OCI-LY1 (cell line): ENCODE measurements around the gene FHIT.

Source experiments
- H2AFZ ChIP-seq: fragments of 200-600 bp; sonication (generic), shearing (Covaris generic); 2 replicates; pipeline ENCODE4 v1.6.0; 2014; ENCODE audit warnings: antibody characterized with exemption, mild to moderate bottlenecking, low read length
- H3F3A ChIP-seq: fragments of 200-600 bp; sonication (generic), shearing (Covaris generic); 2 replicates; pipeline ENCODE4 v1.6.0; 2014; ENCODE audit warnings: mild to moderate bottlenecking, antibody characterized with exemption, low read length, moderate library complexity; ENCODE audit not compliant: insufficient read depth
- H3K27ac ChIP-seq: fragments of 200-600 bp; sonication (generic); 2 replicates; pipeline ENCODE4 v1.5.1; 2014; ENCODE audit warnings: low read length, mixed run types, mild to moderate bottlenecking, low read depth; ENCODE audit not compliant: poor library complexity, severe bottlenecking
- H3K27me3 ChIP-seq: fragments of 200-600 bp; sonication (generic); 2 replicates; pipeline ENCODE4 v1.6.0; 2014; ENCODE audit warnings: antibody characterized with exemption, mild to moderate bottlenecking, low read length, moderate library complexity; ENCODE audit not compliant: insufficient read depth
- H3K36me3 ChIP-seq: fragments of 200-600 bp; sonication (generic); 2 replicates; pipeline ENCODE4 v1.6.1; 2014; ENCODE audit warnings: mild to moderate bottlenecking, antibody characterized with exemption, low read length, moderate library complexity, mixed read lengths; ENCODE audit not compliant: insufficient read depth
- H3K4me1 ChIP-seq: fragments of 200-600 bp; sonication (generic); 2 replicates; pipeline ENCODE4 v1.5.1; 2014; ENCODE audit warnings: mild to moderate bottlenecking, low read length, moderate library complexity; ENCODE audit not compliant: insufficient read depth, severe bottlenecking
- H3K4me2 ChIP-seq: fragments of 200-600 bp; sonication (generic), shearing (Covaris generic); 2 replicates; pipeline ENCODE4 v1.6.1; 2014; ENCODE audit warnings: low read length
- H3K4me3 ChIP-seq: fragments of 200-600 bp; sonication (generic); 2 replicates; pipeline ENCODE4 v1.5.1; 2014; ENCODE audit warnings: low read length, low read depth, mild to moderate bottlenecking, mixed read lengths; ENCODE audit not compliant: poor library complexity, severe bottlenecking
- H3K79me2 ChIP-seq: fragments of 200-600 bp; shearing (Covaris generic); 2 replicates; pipeline ENCODE4 v1.6.1; 2016; ENCODE audit warnings: mixed run types, low read length, mixed read lengths; ENCODE audit not compliant: insufficient read depth
- H3K9ac ChIP-seq: fragments of 200-600 bp; sonication (generic), shearing (Covaris generic); 2 replicates; pipeline ENCODE4 v1.6.1; 2014; ENCODE audit warnings: mild to moderate bottlenecking, low read length, mixed read lengths
- H3K9me2 ChIP-seq: fragments of 200-600 bp; sonication (generic), shearing (Covaris generic); 2 replicates; pipeline ENCODE4 v1.6.1; 2014; ENCODE audit warnings: low read depth, mild to moderate bottlenecking, low read length, mixed read lengths
- H3K9me3 ChIP-seq: fragments of 200-600 bp; shearing (Covaris generic); 2 replicates; pipeline ENCODE4 v1.6.1; 2014; ENCODE audit warnings: low read length, mixed read lengths
- H4K20me1 ChIP-seq: fragments of 200-600 bp; sonication (generic), shearing (Covaris generic); 2 replicates; pipeline ENCODE4 v1.6.0; 2016; ENCODE audit warnings: mild to moderate bottlenecking, low read length; ENCODE audit not compliant: insufficient read depth
- EZH2 ChIP-seq: fragments of 200-600 bp; sonication (generic), shearing (Covaris generic); IDR thresholded peaks from 2 replicates; pipeline ENCODE4 v1.8.0; 2017; ENCODE audit warnings: borderline replicate concordance, mixed run types, mild to moderate bottlenecking, antibody characterized with exemption, low read length, moderate library complexity, mixed read lengths
- TF ChIP-seq, protein P1 (sequence below): fragments of 200-600 bp; sonication (generic), shearing (Covaris generic); IDR thresholded peaks from 2 replicates; pipeline ENCODE4 v1.5.1; 2017; ENCODE audit warnings: mild to moderate bottlenecking, antibody characterized with exemption, low read length, moderate library complexity, mixed read lengths

Gene FHIT

DNA sequence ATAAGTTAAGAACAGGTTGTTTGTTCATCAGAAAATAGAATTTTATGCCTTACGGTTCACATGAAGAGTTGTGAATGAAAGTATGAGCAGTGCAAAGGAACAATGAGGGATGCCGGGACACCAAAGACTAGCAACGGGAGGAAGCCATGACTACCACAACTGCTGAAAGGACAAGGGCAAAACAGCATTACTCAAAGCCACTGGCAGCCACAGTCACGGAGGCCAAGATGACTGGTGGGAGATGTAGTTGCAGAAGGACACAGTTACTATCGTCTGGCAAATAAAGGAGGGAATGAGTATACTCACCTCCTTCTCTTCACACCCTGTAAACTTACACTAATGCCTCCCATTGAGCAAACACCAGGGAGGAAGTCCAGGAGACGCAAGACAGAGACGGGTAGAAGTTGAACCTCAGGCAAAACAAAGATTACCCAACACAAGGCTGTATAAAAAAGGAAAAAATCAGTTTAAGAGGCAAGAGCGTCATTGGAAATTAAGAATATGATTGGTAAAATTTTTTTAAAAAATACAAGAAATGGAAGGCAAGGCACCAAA is 675.5 kb downstream of the FHIT start:
- Histone ChIP-seq H3F3A (no peaks in the 10 kb centered on the region; the same call in 1 of the 2 replicates), H3K4me2 (no peak overlapping the region), H3K9me2 (no peaks in the 10 kb centered on the region), H4K20me1 (no peaks in the 10 kb centered on the region), H3K36me3 (no peaks in the 10 kb centered on the region), H3K9ac (no peak overlapping the region), H3K79me2 (no peaks in the 10 kb centered on the region), H3K4me3 (no peak overlapping the region), H2AFZ (no peak overlapping the region), H3K9me3 (no peaks in the 10 kb centered on the region), H3K27me3 (no peaks in the 10 kb centered on the region), H3K4me1 (peaks cover 15% of the 10 kb centered on the region), H3K27ac (no peak overlapping the region)
- no peak for TF ChIP-seq EZH2
- TF ChIP-seq, protein P1, sequence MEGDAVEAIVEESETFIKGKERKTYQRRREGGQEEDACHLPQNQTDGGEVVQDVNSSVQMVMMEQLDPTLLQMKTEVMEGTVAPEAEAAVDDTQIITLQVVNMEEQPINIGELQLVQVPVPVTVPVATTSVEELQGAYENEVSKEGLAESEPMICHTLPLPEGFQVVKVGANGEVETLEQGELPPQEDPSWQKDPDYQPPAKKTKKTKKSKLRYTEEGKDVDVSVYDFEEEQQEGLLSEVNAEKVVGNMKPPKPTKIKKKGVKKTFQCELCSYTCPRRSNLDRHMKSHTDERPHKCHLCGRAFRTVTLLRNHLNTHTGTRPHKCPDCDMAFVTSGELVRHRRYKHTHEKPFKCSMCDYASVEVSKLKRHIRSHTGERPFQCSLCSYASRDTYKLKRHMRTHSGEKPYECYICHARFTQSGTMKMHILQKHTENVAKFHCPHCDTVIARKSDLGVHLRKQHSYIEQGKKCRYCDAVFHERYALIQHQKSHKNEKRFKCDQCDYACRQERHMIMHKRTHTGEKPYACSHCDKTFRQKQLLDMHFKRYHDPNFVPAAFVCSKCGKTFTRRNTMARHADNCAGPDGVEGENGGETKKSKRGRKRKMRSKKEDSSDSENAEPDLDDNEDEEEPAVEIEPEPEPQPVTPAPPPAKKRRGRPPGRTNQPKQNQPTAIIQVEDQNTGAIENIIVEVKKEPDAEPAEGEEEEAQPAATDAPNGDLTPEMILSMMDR: no peak

- Histone ChIP-seq H4K20me1 (no peaks in the 10 kb centered on the region), H3K9me3 (no peaks in the 10 kb centered on the region), H3F3A (no peaks in the 10 kb centered on the region; the same call in 1 of the 2 replicates), H3K4me3 (no peak overlapping the region), H3K4me2 (no peak overlapping the region), H3K9ac (no peak overlapping the region), H2AFZ (no peak overlapping the region), H3K27me3 (no peaks in the 10 kb centered on the region), H3K9me2 (no peaks in the 10 kb centered on the region), H3K27ac (no peak overlapping the region), H3K79me2 (no peaks in the 10 kb centered on the region), H3K4me1 (peaks cover 15% of the 10 kb centered on the region), H3K36me3 (no peaks in the 10 kb centered on the region)
- TF ChIP-seq, protein P1: no peak
- no peak for TF ChIP-seq EZH2
Measured at GRCh38 chr3:60574046-60574769, 677.0 kb downstream of the FHIT start.

- no peaks in the 10 kb centered on the region for H4K20me1 ChIP-seq
- H3K36me3 ChIP-seq: no peaks in the 10 kb centered on the region
- no peak overlapping the region for H3K9ac ChIP-seq
- H3K9me3 ChIP-seq: no peaks in the 10 kb centered on the region
- no peak overlapping the region for H3K4me2 ChIP-seq
- H3K79me2 ChIP-seq: no peaks in the 10 kb centered on the region
- no peak overlapping the region for H2AFZ ChIP-seq
- H3F3A ChIP-seq: no peaks in the 10 kb centered on the region; the same call in 1 of the 2 replicates
- no peak overlapping the region for H3K27ac ChIP-seq
- peaks cover 15% of the 10 kb centered on the region for H3K4me1 ChIP-seq
- H3K9me2 ChIP-seq: no peaks in the 10 kb centered on the region
- TF ChIP-seq, protein P1: no peak
- no peak for TF ChIP-seq EZH2
- H3K27me3 ChIP-seq: no peaks in the 10 kb centered on the region
- H3K4me3 ChIP-seq: no peak overlapping the region
Measured at GRCh38 chr3:60573494-60573893, 677.8 kb downstream of the FHIT start.
